Tibial nerve (tissue), 3 donors: Measurements from ENCODE around the gene FRS2.

Experiments
- CTCF ChIP-seq, 5 experiments: fragments of 200-600 bp in 3 of 5; fragments of 450-650 bp in 2 of 5; sonication (generic) in 3 of 5; IDR thresholded peaks; one replicate each; pipeline ENCODE4 v1.5.1; 2016 to 2019; ENCODE audit warnings: antibody characterized with exemption in 5 of 5, mild to moderate bottlenecking in 3 of 5, moderate library complexity in 2 of 5
- POLR2A ChIP-seq, 2 donors: fragments of 450-650 bp; IDR thresholded peaks; one replicate each; pipeline ENCODE4 v1.6.1; 2017; ENCODE audit warnings: antibody characterized with exemption in 2 of 2, mild to moderate bottlenecking in 2 of 2, moderate library complexity in 2 of 2

- TF ChIP-seq CTCF (IDR thresholded peaks at IDR 0.05) (no peak), POLR2A (IDR thresholded peaks at IDR 0.05) (no peak)
Observed at GRCh38 chr12:69529021-69529420, 58.8 kb downstream of the FRS2 start.
